RWPE1 (cell line): Measurements from ENCODE around the gene BEAN1.
A peak's percentile ranks its signal among the peaks of the same experiment; 100 is the strongest.

Experiments
- CTCF ChIA-PET: fragments of 350-600 bp; sonication (Branson Sonifier 250); formaldehyde crosslinking; extraction: SDS; loops from one replicate; lab custom pipeline; 2021; lab: Yijun Ruan, JAX
- POLR2A ChIA-PET: fragments of 400-600 bp; formaldehyde crosslinking; extraction: SDS; loops from one replicate; lab custom pipeline; 2020; ENCODE audit warnings: antibody characterized with exemption; ENCODE audit not compliant: low non-redundant PET; lab: Yijun Ruan, JAX
- DNase-seq: peaks from one replicate; pipeline ENCODE4 v3.0.0; 2012; ENCODE audit warnings: low spot score
- H3K27ac ChIP-seq: fragments of 450-650 bp; 2 replicates; pipeline ENCODE4 v1.5.1; 2017
- CTCF ChIP-seq: fragments of 450-650 bp; conservative IDR thresholded peaks from 2 replicates; pipeline ENCODE4 v1.5.1; 2017; ENCODE audit warnings: low read depth, mild to moderate bottlenecking

BEAN1 gene

GRCh38 chr16:66502020-66502913, 75.2 kb downstream of the BEAN1 start:
- TF ChIP-seq CTCF: no peak
- POLR2A ChIA-PET: no interaction called here
- CTCF ChIA-PET: interaction anchor here (0.8 kb wide), 1 partner anchor 95 kb away, joined by 3 read pairs; no protein-coding TSS in a partner anchor
- peak; percentile 36 for DNase-seq
- peak overlapping the region; percentile 86 for H3K27ac ChIP-seq

GRCh38 chr16:66503030-66503429, 75.9 kb downstream of the BEAN1 start:
- TF ChIP-seq CTCF: no peak
- POLR2A ChIA-PET: no interaction called here
- DNase-seq: no peak
- CTCF ChIA-PET: no interaction called here
- peak overlapping the region; percentile 86 for H3K27ac ChIP-seq

DNA sequence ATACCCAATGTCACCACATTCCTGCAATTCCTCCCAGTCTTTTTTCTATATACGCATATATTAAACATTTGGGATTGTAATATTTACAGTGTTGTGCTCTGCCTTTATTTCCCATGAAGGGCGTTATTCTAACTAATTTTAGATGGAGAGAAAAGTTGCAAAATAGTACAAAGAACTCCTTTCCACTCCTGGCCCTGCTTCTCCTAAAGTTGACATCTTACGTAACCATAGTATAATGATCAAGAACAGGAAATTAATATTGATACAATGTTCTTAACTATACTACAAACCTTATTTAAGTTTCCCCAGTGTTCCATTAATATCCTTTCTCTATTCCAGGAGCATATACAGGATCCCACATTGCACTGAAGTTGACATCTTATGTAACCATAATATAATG, 76.5 kb downstream of the BEAN1 start:
- ChIA-PET CTCF (no interaction called here), POLR2A (no interaction called here)
- TF ChIP-seq CTCF: no peak
- no peak overlapping the region for H3K27ac ChIP-seq
- DNase-seq: no peak

GRCh38 chr16:66507731-66508239, 80.7 kb downstream of the BEAN1 start:
- no peak for DNase-seq
- H3K27ac ChIP-seq: peak overlapping the region; percentile 73
- no peak for TF ChIP-seq CTCF
- POLR2A ChIA-PET: no interaction called here
- CTCF ChIA-PET: no interaction called here

DNA sequence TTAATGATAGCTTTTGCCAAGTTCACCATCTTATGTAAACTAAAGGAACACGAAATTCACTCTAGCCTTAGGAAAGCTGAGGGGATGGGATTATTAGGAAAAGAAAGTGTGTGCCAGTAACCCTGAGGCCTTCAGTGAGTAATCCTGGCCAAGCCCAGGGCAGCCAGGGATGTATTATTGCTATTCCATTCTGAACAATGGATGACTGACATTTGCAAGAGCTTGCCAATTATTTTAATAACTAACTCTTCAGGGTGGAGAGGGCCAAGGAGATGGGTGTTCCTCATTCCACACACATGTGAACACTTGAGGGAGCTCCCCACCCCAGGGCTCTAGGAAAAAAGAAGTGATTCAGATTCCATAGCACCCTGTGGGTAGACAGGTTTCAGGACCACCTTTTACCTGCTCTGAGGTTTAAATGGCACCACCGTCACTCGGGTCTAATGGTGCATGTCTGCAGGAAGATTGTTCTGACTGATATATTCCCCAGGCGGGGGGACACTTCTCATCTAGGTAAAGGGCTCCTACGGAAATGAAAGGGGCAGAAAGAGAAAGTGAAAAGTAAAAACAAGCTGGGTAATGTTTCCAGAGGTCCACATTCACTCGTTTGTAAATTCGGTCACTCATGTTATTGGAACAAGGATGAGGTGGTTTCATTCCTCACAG, 81.3 kb downstream of the BEAN1 start:
- peak overlapping the region; percentile 91 for H3K27ac ChIP-seq
- POLR2A ChIA-PET: no interaction called here
- peak; percentile 96 for DNase-seq
- 0 out of 2 replicates have a peak, but pooled peaks have one; percentile 15 for TF ChIP-seq CTCF
- CTCF ChIA-PET: interaction anchor here (0.7 kb wide), 1 partner anchor 55 kb away, joined by 5 read pairs; no protein-coding TSS in a partner anchor

DNA sequence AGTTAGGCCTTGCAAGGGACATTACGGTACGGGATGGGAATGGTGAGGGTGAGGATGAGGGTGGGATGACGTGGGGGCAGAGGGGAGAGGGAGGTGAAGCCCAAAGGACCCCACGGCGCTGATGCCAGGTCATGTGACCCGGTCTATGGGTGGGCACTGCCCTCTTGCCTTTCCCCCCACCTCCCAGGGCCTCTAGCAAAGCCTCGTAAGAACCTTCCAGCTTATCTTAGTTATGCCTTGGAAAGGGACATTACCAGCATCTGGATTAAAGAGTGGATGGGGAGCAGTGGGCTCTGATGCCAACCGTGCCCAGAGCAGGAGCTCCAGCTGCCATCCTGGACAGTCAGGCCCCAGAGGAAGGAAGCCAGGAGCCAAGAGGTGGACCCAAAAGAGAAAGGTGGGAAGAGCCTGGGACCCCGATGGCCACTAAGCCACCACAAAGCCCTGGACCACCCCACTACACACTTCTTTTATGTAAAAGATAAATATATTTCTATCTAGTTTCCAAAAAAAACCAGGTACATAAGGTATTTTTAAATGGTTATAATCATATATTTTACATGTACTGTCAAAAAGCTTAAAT, 81.9 kb downstream of the BEAN1 start:
- H3K27ac ChIP-seq: peak overlapping the region; percentile 91
- ChIA-PET POLR2A (no interaction called here), CTCF (interaction anchor here (0.7 kb wide), 1 partner anchor 55 kb away, joined by 5 read pairs; no protein-coding TSS in a partner anchor)
- DNase-seq: no peak
- no peak for TF ChIP-seq CTCF
